Measurements from ENCODE around the gene CPT1B.
A peak's percentile ranks its signal among the peaks of the same experiment; 100 is the strongest.

Gene CPT1B

DNA sequence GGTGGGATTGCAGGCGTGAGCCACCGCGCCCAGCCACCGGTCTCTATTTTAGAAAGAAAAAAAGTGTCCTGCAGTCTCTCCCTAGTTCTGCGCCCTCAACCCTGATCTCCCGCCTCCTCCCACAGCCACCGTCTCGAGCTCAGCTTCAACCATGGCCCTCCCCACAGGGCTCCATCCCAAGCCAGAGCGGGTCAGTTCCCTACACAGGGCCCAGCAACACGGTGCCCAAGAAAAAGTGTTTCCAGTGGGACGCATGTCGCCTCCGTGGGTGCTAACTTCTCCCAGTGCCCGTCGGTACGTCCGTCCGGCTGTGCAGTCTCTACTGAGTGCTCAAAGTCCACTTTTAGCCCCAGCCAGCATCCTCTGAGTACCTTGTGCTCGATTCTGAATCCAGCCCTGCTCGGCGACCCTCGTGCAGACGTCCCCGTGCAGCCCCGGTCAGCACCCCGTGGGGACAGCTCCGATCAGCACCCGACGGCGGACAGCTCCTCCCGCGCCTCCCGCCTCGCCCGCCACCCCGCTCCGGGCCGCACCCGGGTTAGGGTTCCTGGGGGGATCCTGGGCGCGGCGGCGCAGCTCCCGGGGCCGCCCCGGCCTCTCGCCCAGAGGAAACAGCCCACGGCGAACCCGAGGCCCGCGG lies 21.7 kb upstream of the CPT1B start:
- H3K4me3 ChIP-seq (replicated peaks; ENCODE audit: low read depth, low read length) = no peak overlapping the region
- DNase-seq (ENCODE audit: low read depth) = peak; percentile 35
- TF ChIP-seq, protein P1, sequence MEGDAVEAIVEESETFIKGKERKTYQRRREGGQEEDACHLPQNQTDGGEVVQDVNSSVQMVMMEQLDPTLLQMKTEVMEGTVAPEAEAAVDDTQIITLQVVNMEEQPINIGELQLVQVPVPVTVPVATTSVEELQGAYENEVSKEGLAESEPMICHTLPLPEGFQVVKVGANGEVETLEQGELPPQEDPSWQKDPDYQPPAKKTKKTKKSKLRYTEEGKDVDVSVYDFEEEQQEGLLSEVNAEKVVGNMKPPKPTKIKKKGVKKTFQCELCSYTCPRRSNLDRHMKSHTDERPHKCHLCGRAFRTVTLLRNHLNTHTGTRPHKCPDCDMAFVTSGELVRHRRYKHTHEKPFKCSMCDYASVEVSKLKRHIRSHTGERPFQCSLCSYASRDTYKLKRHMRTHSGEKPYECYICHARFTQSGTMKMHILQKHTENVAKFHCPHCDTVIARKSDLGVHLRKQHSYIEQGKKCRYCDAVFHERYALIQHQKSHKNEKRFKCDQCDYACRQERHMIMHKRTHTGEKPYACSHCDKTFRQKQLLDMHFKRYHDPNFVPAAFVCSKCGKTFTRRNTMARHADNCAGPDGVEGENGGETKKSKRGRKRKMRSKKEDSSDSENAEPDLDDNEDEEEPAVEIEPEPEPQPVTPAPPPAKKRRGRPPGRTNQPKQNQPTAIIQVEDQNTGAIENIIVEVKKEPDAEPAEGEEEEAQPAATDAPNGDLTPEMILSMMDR (IDR thresholded peaks at IDR 0.05; ENCODE audit: low read length, missing control alignments) = no peak

DNA sequence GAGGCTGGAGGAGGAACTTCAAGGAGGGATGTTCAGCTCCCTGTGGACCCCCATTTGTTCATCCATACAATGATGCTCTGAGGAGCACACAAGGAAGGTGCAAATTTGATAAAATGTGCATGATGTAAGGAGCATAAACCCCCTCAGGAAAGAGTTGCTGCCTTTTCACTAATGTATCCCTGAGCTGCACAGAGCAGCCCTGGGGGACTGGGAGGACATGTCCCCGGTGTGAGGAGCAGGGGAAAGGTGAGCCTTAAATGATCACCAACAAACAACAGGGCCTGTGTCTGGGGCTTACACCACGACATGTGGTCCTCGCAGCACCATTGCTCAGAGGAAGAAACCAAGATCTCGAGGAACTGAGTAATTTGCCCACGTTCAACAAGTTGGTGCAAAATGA lies 18.9 kb upstream of the CPT1B start:
- no peak overlapping the region for H3K4me3 ChIP-seq (replicated peaks; ENCODE audit: low read depth, low read length)
- DNase-seq (ENCODE audit: low read depth) = no peak
- TF ChIP-seq, protein P1 (IDR thresholded peaks at IDR 0.05; ENCODE audit: low read length, missing control alignments) = no peak

DNA sequence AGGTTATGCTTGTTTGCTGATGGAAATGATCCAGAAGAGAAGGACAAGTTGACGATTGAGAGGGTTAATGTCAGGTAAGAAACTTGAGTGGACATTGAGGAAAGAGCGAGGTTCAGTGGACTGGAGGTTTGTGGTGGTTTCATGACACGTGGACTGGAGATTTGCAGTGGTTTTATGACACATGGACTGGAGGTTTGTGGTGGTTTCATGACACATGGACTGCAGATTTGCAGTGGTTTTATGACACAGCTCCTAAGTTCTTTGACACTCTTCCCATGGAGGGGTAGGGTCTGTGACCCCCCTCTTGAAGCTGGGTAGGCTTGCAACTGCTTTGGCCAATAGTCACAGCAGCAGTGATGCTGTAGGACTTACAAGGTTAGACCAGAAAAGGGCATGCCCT lies 17.0 kb upstream of the CPT1B start:
- no peak overlapping the region for H3K4me3 ChIP-seq (replicated peaks; ENCODE audit: low read depth, low read length)
- TF ChIP-seq, protein P1 (IDR thresholded peaks at IDR 0.05; ENCODE audit: low read length, missing control alignments) = no peak
- no peak for DNase-seq (ENCODE audit: low read depth)

DNA sequence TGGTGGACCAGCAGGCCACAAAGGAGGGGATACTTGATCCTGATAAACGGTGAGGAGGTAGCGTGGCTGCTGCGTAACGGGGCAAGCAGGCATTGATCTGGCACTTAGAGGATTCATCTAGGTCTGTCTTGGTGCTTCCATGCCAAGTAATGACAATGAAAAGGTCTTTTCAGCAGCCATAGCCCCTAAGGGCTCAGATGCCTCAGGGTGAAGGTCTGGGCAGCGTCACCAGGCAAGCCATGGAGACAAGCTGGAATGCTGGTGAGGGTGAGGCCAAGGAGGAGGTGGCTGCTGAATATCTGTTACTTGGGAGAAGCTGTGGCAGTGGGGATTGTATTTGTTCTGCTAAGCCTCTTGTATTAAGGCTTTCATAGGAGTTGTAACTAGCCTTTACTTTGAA lies 9.2 kb upstream of the CPT1B start:
- no peak overlapping the region for H3K4me3 ChIP-seq (replicated peaks; ENCODE audit: low read depth, low read length)
- no peak for DNase-seq (ENCODE audit: low read depth)
- TF ChIP-seq, protein P1 (IDR thresholded peaks at IDR 0.05; ENCODE audit: low read length, missing control alignments) = no peak

DNA sequence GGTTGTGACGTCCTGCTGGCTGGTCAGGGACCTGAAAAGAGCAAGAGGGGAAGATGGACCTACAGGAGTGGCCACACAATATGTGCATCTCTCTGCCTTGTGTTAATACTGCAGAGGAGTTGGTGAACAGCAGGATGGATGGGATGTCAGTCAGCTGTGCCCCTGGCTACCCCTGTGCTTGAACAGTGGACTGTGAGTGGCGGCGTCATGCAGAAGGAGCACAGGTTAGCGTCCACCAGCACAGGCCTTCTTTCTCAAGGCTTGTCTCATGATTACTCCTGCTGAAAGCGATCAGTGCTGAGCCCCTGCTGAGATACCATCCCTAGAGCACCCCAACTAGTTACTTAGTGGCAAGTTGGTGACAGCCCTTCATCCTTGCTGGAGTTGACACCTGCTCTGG lies 8.2 kb upstream of the CPT1B start:
- DNase-seq (ENCODE audit: low read depth) = no peak
- H3K4me3 ChIP-seq (replicated peaks; ENCODE audit: low read depth, low read length) = no peak overlapping the region
- TF ChIP-seq, protein P1 (IDR thresholded peaks at IDR 0.05; ENCODE audit: low read length, missing control alignments) = no peak

- no peak overlapping the region for H3K4me3 ChIP-seq (replicated peaks; ENCODE audit: low read depth, low read length)
- no peak for DNase-seq (ENCODE audit: low read depth)
- TF ChIP-seq, protein P1 (IDR thresholded peaks at IDR 0.05; ENCODE audit: low read length, missing control alignments) = no peak
Observed at GRCh38 chr22:50585781-50586180, 7.6 kb upstream of the CPT1B start.

DNA sequence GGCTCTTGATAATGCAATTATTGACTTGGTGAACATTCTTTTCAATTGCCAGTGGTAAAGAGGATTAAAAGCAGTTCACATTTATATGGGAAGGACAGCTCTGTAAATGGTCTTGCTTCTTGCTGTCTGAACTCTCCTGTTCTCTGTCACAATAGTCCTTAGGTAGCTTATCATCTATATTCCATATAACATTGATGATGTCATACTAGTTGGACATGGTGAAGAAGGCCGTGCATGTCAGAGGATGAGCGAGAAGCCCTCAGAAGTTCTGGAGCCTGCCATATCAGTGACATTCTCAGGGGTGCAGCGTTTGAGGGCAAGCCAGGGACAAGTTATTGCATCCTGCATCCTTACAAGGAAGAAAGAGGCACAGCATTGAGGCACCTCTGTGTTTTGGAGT lies 7.0 kb upstream of the CPT1B start:
- DNase-seq (ENCODE audit: low read depth) = no peak
- no peak overlapping the region for H3K4me3 ChIP-seq (replicated peaks; ENCODE audit: low read depth, low read length)
- TF ChIP-seq, protein P1 (IDR thresholded peaks at IDR 0.05; ENCODE audit: low read length, missing control alignments) = no peak

Data from fibroblast of pulmonary artery (primary cell).